Lower lobe of right lung (tissue), 2 donors: ENCODE measurements around the gene ICOSLG. TPM values are rescaled to one million over a fixed set of nuclear protein-coding genes. Genes with fewer than 3 reads are reported as not detected.
"Not testable (repeated sequence)": the region's sequence is repeated elsewhere in the genome, so short reads cannot be mapped to it uniquely, and the experiment has no call there.

Experiments used
- ATAC-seq, 2 donors: fragments of 200-7000 bp; cut with Tn5 transposase; one replicate each; pipeline ENCODE4 v1.9.1; 2020 to 2022; ENCODE audit warnings: mild to moderate bottlenecking in 2 of 2, moderate library complexity in 2 of 2
- DNase-seq: peaks from one replicate; pipeline ENCODE4 v3.0.0-alpha.2; 2020
- H3K27ac ChIP-seq: fragments of 200-600 bp; one replicate; pipeline ENCODE4 v1.8.0; 2022
- H3K27me3 ChIP-seq: fragments of 200-600 bp; one replicate; pipeline ENCODE4 v1.8.0; 2022; ENCODE audit warnings: low read depth
- H3K36me3 ChIP-seq: fragments of 200-600 bp; one replicate; pipeline ENCODE4 v1.8.0; 2022; ENCODE audit warnings: mild to moderate bottlenecking
- H3K4me1 ChIP-seq: fragments of 200-600 bp; one replicate; pipeline ENCODE4 v1.8.0; 2022
- H3K4me3 ChIP-seq: fragments of 200-600 bp; one replicate; pipeline ENCODE4 v1.8.0; 2022; ENCODE audit warnings: mild to moderate bottlenecking
- H3K9me3 ChIP-seq: fragments of 200-600 bp; one replicate; pipeline ENCODE4 v1.8.0; 2022
- CTCF ChIP-seq: fragments of 200-600 bp; IDR thresholded peaks from one replicate; pipeline ENCODE4 v1.8.0; 2022; ENCODE audit warnings: antibody characterized with exemption, mild to moderate bottlenecking
- intact Hi-C: fragments of 100-400 bp; cut with DNase I; formaldehyde crosslinking; loops from one replicate; pipeline ENCODE4 v1.11.0; 2022
- long read RNA-seq: library from polyadenylated mRNA; unstranded; transcript quantifications from one replicate; pipeline ENCODE4 v2.0.0, GENCODE V29; 2021
- total RNA-seq: library from RNA; stranded (reverse); fragmentation: NEBNext Ultra II Directional; extraction: Animal tissue kit (Norgen Biotek cat#: 25700); gene quantifications from one replicate; pipeline ENCODE4 v1.2.1, GENCODE V29; 2021
- donor health status: DM: no; HTN: yes; CAD: no; lungs with severe emphysema.

The ICOSLG gene, protein sequence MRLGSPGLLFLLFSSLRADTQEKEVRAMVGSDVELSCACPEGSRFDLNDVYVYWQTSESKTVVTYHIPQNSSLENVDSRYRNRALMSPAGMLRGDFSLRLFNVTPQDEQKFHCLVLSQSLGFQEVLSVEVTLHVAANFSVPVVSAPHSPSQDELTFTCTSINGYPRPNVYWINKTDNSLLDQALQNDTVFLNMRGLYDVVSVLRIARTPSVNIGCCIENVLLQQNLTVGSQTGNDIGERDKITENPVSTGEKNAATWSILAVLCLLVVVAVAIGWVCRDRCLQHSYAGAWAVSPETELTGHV
- 11.6 TPM for total RNA-seq
- long read RNA-seq, full-length matches to known transcripts, result 3 of 12 reads
- long read RNA-seq, partial matches to known transcripts, result 3 of 12 reads
- long read RNA-seq, other reads (novel, unspliced or antisense), result 6 of 12 reads

DNA sequence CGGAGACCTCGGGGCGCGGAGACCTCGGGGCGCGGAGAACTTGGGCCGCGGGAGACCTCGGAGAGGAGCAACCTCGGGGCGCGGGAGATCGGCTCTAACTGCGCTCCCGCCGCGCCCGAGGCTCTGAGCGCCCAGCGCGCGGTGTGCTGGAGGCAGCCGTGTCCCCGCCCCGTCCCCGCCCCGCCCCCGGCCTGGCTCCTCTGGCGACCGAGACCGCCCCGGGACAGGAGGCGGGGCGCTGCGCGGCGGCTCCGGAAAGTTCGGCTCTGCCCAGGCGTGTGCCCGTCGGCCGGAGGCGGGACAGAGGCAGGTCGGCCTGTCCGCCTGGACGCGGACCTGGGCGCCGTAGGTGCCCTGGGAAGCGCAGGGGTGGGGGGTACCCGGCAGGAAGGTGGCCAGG lies at the start of gene ICOSLG:
Gene ICOSLG, minus strand, starts transcription at position 102 of the 400 bp plus-strand sequence. CDS start 126 bp downstream, outside the sequence.
- H3K27me3 ChIP-seq, DNase-seq, H3K4me1 ChIP-seq, H3K36me3 ChIP-seq, H3K4me3 ChIP-seq, H3K27ac ChIP-seq, intact Hi-C loops, H3K9me3 ChIP-seq: not testable (repeated sequence)
- peak; percentile 92 to 95 for ATAC-seq

GRCh38 chr21:44289381-44290010 lies 48.8 kb upstream of the ICOSLG start:
- no peaks in the 10 kb centered on the region for H3K36me3 ChIP-seq
- DNase-seq, result no peak
- peaks cover 8% of the 10 kb centered on the region for H3K4me1 ChIP-seq
- H3K4me3 ChIP-seq, result no peak overlapping the region
- H3K27me3 ChIP-seq, result peaks cover 23% of the 10 kb centered on the region
- intact Hi-C loops, result no loop called here
- no peak overlapping the region for H3K27ac ChIP-seq
- TF ChIP-seq CTCF, result no peak
- no peaks in the 10 kb centered on the region for H3K9me3 ChIP-seq
- ATAC-seq, result no peak

GRCh38 chr21:44288251-44289110 lies 47.7 kb upstream of the ICOSLG start:
- peaks cover 23% of the 10 kb centered on the region for H3K27me3 ChIP-seq
- no peak for TF ChIP-seq CTCF
- ATAC-seq (no peak), DNase-seq (no peak)
- no peak overlapping the region for H3K4me3 ChIP-seq
- H3K4me1 ChIP-seq, result peaks cover 5% of the 10 kb centered on the region
- H3K27ac ChIP-seq, result no peak overlapping the region
- no peaks in the 10 kb centered on the region for H3K9me3 ChIP-seq
- intact Hi-C loops, result no loop called here
- no peaks in the 10 kb centered on the region for H3K36me3 ChIP-seq

GRCh38 chr21:44286716-44287632 lies 46.2 kb upstream of the ICOSLG start:
- Histone ChIP-seq H3K36me3 (no peaks in the 10 kb centered on the region), H3K9me3 (no peaks in the 10 kb centered on the region), H3K27ac (no peak overlapping the region), H3K27me3 (peaks cover 27% of the 10 kb centered on the region), H3K4me3 (no peak overlapping the region), H3K4me1 (peaks cover 5% of the 10 kb centered on the region)
- TF ChIP-seq CTCF, result no peak
- intact Hi-C loops, result no loop called here
- DNase-seq (no peak), ATAC-seq (no peak)

- H3K4me3 ChIP-seq, result no peak overlapping the region
Observed at GRCh38 chr21:44286086-44286715, 45.5 kb upstream of the ICOSLG start.

More at GRCh38 chr21:44286086-44286715, 45.5 kb upstream of the ICOSLG start:
- TF ChIP-seq CTCF, result no peak
- Histone ChIP-seq H3K27ac (no peak overlapping the region), H3K36me3 (no peaks in the 10 kb centered on the region), H3K27me3 (peaks cover 27% of the 10 kb centered on the region), H3K9me3 (no peaks in the 10 kb centered on the region), H3K4me1 (peaks cover 5% of the 10 kb centered on the region)
- ATAC-seq (no peak), DNase-seq (no peak)
- intact Hi-C loops, result no loop called here
